CD4-positive, alpha-beta memory T cell (primary cell): ENCODE results near the gene AIFM3. TPM values are rescaled to one million over a fixed set of nuclear protein-coding genes. Genes with fewer than 3 reads are reported as not detected.
A peak's percentile ranks its signal among the peaks of the same experiment; 100 is the strongest.

Experiments used
- CTCF ChIA-PET: fragments of 350-600 bp; sonication (Branson Sonifier 250); formaldehyde crosslinking; loops from one replicate; lab custom pipeline; 2021; ENCODE audit warnings: inconsistent platforms; ENCODE audit not compliant: partially characterized antibody; lab: Charles Lee
- POLR2A ChIA-PET: fragments of 350-600 bp; sonication (Branson Sonifier 250); formaldehyde crosslinking; loops from one replicate; lab custom pipeline; 2021; ENCODE audit not compliant: partially characterized antibody; lab: Charles Lee
- DNase-seq, 5 donors: peaks; one replicate each; pipeline versions ENCODE4 v3.0.0 to v3.0.0-alpha.2; 2020 to 2022; ENCODE audit warnings: mixed read lengths in 1 of 5
- H3K27ac ChIP-seq: one replicate; pipeline ENCODE4 v1.7.0; 2013; ENCODE audit warnings: low read depth, low read length
- H3K27me3 ChIP-seq: 2 replicates; pipeline ENCODE4 v1.7.0; 2013; ENCODE audit warnings: mild to moderate bottlenecking, low read length, moderate library complexity; ENCODE audit not compliant: insufficient read depth
- H3K36me3 ChIP-seq: 2 replicates; pipeline ENCODE4 v1.7.0; 2013; ENCODE audit warnings: mild to moderate bottlenecking, low read length, moderate library complexity; ENCODE audit not compliant: insufficient read depth
- H3K4me1 ChIP-seq: 2 replicates; pipeline ENCODE4 v1.7.0; 2013; ENCODE audit warnings: mild to moderate bottlenecking, low read length, moderate library complexity; ENCODE audit not compliant: insufficient read depth
- H3K4me3 ChIP-seq, 2 donors: one replicate each; pipeline ENCODE4 v1.7.0; 2013; ENCODE audit warnings: low read length in 2 of 2, mild to moderate bottlenecking in 1 of 2
- H3K9me3 ChIP-seq, 2 donors: one replicate each; pipeline ENCODE4 v1.7.0; 2013; ENCODE audit warnings: low read length in 2 of 2, control low read depth in 1 of 2; ENCODE audit not compliant: control insufficient read depth in 1 of 2
- H3K27ac Mint-ChIP-seq, 7 donors: one replicate each; pipeline ENCODE4 v1.8.0; 2020 to 2021; ENCODE audit warnings: mixed read lengths in 7 of 7, mild to moderate bottlenecking in 6 of 7, inconsistent platforms in 3 of 7, moderate library complexity in 3 of 7
- H3K27me3 Mint-ChIP-seq, 2 donors: one replicate each; pipeline ENCODE4 v1.8.0; 2020 to 2021; ENCODE audit warnings: mixed read lengths in 2 of 2
- H3K36me3 Mint-ChIP-seq, 2 donors: one replicate each; pipeline ENCODE4 v1.8.0; 2020 to 2021; ENCODE audit warnings: mixed read lengths in 2 of 2, inconsistent platforms in 1 of 2, mild to moderate bottlenecking in 1 of 2
- H3K4me1 Mint-ChIP-seq, 4 donors: one replicate each; pipeline ENCODE4 v1.8.0; 2020 to 2021; ENCODE audit warnings: mixed read lengths in 4 of 4, mild to moderate bottlenecking in 1 of 4
- H3K4me3 Mint-ChIP-seq, 8 donors: one replicate each; pipeline ENCODE4 v1.8.0; 2020 to 2021; ENCODE audit warnings: mixed read lengths in 8 of 8, mild to moderate bottlenecking in 7 of 8, moderate library complexity in 6 of 8, inconsistent platforms in 3 of 8
- H3K9me3 Mint-ChIP-seq, 8 donors: one replicate each; pipeline ENCODE4 v1.8.0; 2020 to 2021; ENCODE audit warnings: mixed read lengths in 8 of 8, mild to moderate bottlenecking in 5 of 8, inconsistent platforms in 3 of 8, moderate library complexity in 1 of 8
- intact Hi-C: fragments of 100-400 bp; cut with micrococcal nuclease; formaldehyde crosslinking; loops from one replicate; pipeline ENCODE4 v1.15.1; 2023
- polyA plus RNA-seq, 2 donors: library from polyadenylated mRNA; unstranded; fragments of 300-500 nt; fragmentation: Illumina TruSeq; gene quantifications; one replicate each; pipeline ENCODE4 v1.2.3, GENCODE V29; 2021
- total RNA-seq, 2 experiments: library from RNA; stranded (reverse); gene quantifications; one replicate each; pipeline ENCODE4 v1.2.3, GENCODE V29; 2021

AIFM3 gene
- total and polyA plus RNA-seq, 4 experiments from 2014 or later: 0.55 to 1.0 TPM; not detected in 2

DNA sequence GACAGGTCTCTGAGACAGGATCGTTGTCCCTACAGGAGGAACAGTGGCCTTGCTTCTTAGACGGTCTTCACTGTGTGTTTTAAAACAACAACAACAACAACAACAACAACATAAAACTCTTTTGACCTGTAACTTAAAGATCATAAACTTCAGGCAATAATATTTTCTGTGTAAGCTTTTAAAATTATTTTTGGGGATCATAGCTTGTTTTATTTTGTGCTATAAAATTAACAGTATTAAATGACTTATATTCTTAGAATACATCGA, 13.8 kb upstream of the AIFM3 start:
- ChIA-PET POLR2A (no interaction called here), CTCF (interaction anchor here (1.7 kb wide), 1 partner anchor 15 kb away, joined by 4 read pairs; no protein-coding TSS in a partner anchor)
- Mint-ChIP-seq H3K4me1 (peaks cover 8 to 32% (median 17%) of the 10 kb centered on the region in 4 donors), H3K36me3 (peaks cover 38 to 50% of the 10 kb centered on the region in 2 donors), H3K27ac (no peak overlapping the region), H3K27me3 (peaks cover 7 to 9% of the 10 kb centered on the region in 2 donors), H3K4me3 (no peak overlapping the region), H3K9me3 (no peaks in the 10 kb centered on the region)
- Histone ChIP-seq H3K4me1 (peaks cover 27% of the 10 kb centered on the region), H3K9me3 (no peaks in the 10 kb centered on the region), H3K36me3 (peaks cover 48% of the 10 kb centered on the region), H3K27me3 (peaks cover 6% of the 10 kb centered on the region), H3K27ac (no peak overlapping the region), H3K4me3 (no peak overlapping the region)
- DNase-seq: no peak
- intact Hi-C loops: no loop called here

- no peak for DNase-seq
- H3K27ac ChIP-seq: no peak overlapping the region
- Mint-ChIP-seq H3K27me3 (peaks cover 8 to 11% of the 10 kb centered on the region in 2 donors), H3K27ac (peak overlapping the region in 1 of 7 donors; percentile 77), H3K36me3 (peaks cover 38 to 50% of the 10 kb centered on the region in 2 donors), H3K4me1 (peaks cover 7 to 27% (median 14%) of the 10 kb centered on the region in 4 donors), H3K9me3 (no peaks in the 10 kb centered on the region), H3K4me3 (no peak overlapping the region)
- ChIA-PET CTCF (interaction anchor here (1.2 kb wide), 1 partner anchor 149 kb away, joined by 3 read pairs; no protein-coding TSS in a partner anchor), POLR2A (no interaction called here)
- intact Hi-C loops: no loop called here
- peaks cover 7% of the 10 kb centered on the region for H3K27me3 ChIP-seq
- peaks cover 26% of the 10 kb centered on the region for H3K4me1 ChIP-seq
- no peak overlapping the region for H3K4me3 ChIP-seq
- peaks cover 48% of the 10 kb centered on the region for H3K36me3 ChIP-seq
- no peaks in the 10 kb centered on the region for H3K9me3 ChIP-seq
Measured at GRCh38 chr22:20953668-20954500, 13.2 kb upstream of the AIFM3 start.

DNA sequence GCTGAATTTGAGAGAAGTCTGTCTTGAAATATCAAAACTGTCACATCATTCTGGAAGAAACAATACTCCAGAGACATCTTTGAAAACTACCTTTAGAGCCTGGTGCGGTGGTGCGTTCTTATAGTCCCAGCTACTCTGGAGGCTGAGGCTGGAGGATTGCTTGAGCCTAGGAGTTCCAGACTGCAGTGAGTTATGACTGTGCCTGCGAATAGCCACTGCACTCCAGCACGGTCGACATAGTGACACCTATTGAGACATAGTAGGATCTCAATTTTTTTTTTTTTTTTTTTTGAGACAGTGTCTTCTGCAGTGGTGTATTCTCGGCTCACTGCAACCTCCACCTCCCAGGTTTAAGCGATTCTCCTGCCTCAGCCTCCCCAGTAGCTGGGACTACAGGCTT, 11.5 kb upstream of the AIFM3 start:
- peaks cover 37% of the 10 kb centered on the region for H3K36me3 ChIP-seq
- peaks cover 7% of the 10 kb centered on the region for H3K27me3 ChIP-seq
- no peaks in the 10 kb centered on the region for H3K9me3 ChIP-seq
- H3K4me1 Mint-ChIP-seq: peaks cover 0 to 15% (median 5%) of the 10 kb centered on the region in 4 donors
- ChIA-PET POLR2A (no interaction called here), CTCF (no interaction called here)
- H3K27me3 Mint-ChIP-seq: peaks cover 12 to 16% of the 10 kb centered on the region in 2 donors
- H3K4me3 Mint-ChIP-seq: no peak overlapping the region
- H3K27ac Mint-ChIP-seq: no peak overlapping the region
- peaks cover 13% of the 10 kb centered on the region for H3K4me1 ChIP-seq
- no peak for DNase-seq
- peaks cover 27 to 39% of the 10 kb centered on the region in 2 donors for H3K36me3 Mint-ChIP-seq
- H3K9me3 Mint-ChIP-seq: no peaks in the 10 kb centered on the region
- intact Hi-C loops: no loop called here
- H3K27ac ChIP-seq: no peak overlapping the region
- no peak overlapping the region for H3K4me3 ChIP-seq

GRCh38 chr22:20956258-20957101, 10.6 kb upstream of the AIFM3 start:
- peak overlapping the region in 6 of 8 donors; percentile 31 to 69 (median 48) for H3K4me3 Mint-ChIP-seq
- Histone ChIP-seq H3K9me3 (no peaks in the 10 kb centered on the region), H3K36me3 (peaks cover 28% of the 10 kb centered on the region), H3K27me3 (peaks cover 7% of the 10 kb centered on the region), H3K27ac (no peak overlapping the region), H3K4me3 (peak overlapping the region in 1 of 2 donors; percentile 18), H3K4me1 (peaks cover 13% of the 10 kb centered on the region)
- no peak overlapping the region for H3K27ac Mint-ChIP-seq
- H3K4me1 Mint-ChIP-seq: peaks cover 0 to 15% (median 6%) of the 10 kb centered on the region in 4 donors
- ChIA-PET POLR2A (interaction anchor here (1.0 kb wide), 1 partner anchor 44 kb away, joined by 3 read pairs; no protein-coding TSS in a partner anchor), CTCF (no interaction called here)
- intact Hi-C loops: no loop called here
- DNase-seq: no peak
- H3K9me3 Mint-ChIP-seq: no peaks in the 10 kb centered on the region
- peaks cover 12 to 17% of the 10 kb centered on the region in 2 donors for H3K27me3 Mint-ChIP-seq
- H3K36me3 Mint-ChIP-seq: peaks cover 22 to 30% of the 10 kb centered on the region in 2 donors

GRCh38 chr22:20957102-20957682, 9.9 kb upstream of the AIFM3 start:
- ChIA-PET CTCF (interaction anchor here (1.4 to 1.9 kb wide), 2 partner anchors 10 to 25 kb away, joined by 3 to 4 read pairs; partner anchors contain the start of genes AIFM3 and LZTR1), POLR2A (interaction anchor here (1.0 kb wide), 1 partner anchor 44 kb away, joined by 3 read pairs; no protein-coding TSS in a partner anchor)
- Mint-ChIP-seq H3K27ac (peak overlapping the region in 1 of 7 donors; percentile 24), H3K4me1 (peaks cover 1 to 20% (median 9%) of the 10 kb centered on the region in 4 donors), H3K9me3 (no peaks in the 10 kb centered on the region), H3K4me3 (peak overlapping the region in 7 of 8 donors; percentile 6 to 71 (median 50)), H3K27me3 (peaks cover 15 to 20% of the 10 kb centered on the region in 2 donors), H3K36me3 (peaks cover 19 to 22% of the 10 kb centered on the region in 2 donors)
- Histone ChIP-seq H3K27me3 (peaks cover 7% of the 10 kb centered on the region), H3K27ac (no peak overlapping the region), H3K36me3 (peaks cover 20% of the 10 kb centered on the region), H3K4me1 (peaks cover 13% of the 10 kb centered on the region), H3K9me3 (no peaks in the 10 kb centered on the region), H3K4me3 (peak overlapping the region in 1 of 2 donors; percentile 18)
- intact Hi-C loops: no loop called here
- DNase-seq: no peak

- peaks cover 1 to 16% (median 8%) of the 10 kb centered on the region in 4 donors for H3K4me1 Mint-ChIP-seq
- H3K4me1 ChIP-seq: peaks cover 13% of the 10 kb centered on the region
- H3K9me3 Mint-ChIP-seq: no peaks in the 10 kb centered on the region
- intact Hi-C loops: no loop called here
- peak overlapping the region in 1 of 7 donors; percentile 24 for H3K27ac Mint-ChIP-seq
- no peaks in the 10 kb centered on the region for H3K9me3 ChIP-seq
- peak overlapping the region in 7 of 8 donors; percentile 9 to 71 (median 50) for H3K4me3 Mint-ChIP-seq
- ChIA-PET POLR2A (interaction anchor here (1.3 kb wide), 1 partner anchor 16 kb away, joined by 4 read pairs; no protein-coding TSS in a partner anchor), CTCF (interaction anchor here (1.1 to 1.9 kb wide), 4 partner anchors 9 to 24 kb away, joined by 3 to 4 read pairs (median 3); partner anchors contain the start of genes AIFM3 and LZTR1)
- peaks cover 14% of the 10 kb centered on the region for H3K36me3 ChIP-seq
- DNase-seq: no peak
- peaks cover 15 to 20% of the 10 kb centered on the region in 2 donors for H3K27me3 Mint-ChIP-seq
- H3K4me3 ChIP-seq: no peak overlapping the region
- H3K27ac ChIP-seq: no peak overlapping the region
- peaks cover 13 to 16% of the 10 kb centered on the region in 2 donors for H3K36me3 Mint-ChIP-seq
- H3K27me3 ChIP-seq: peaks cover 7% of the 10 kb centered on the region
Measured at GRCh38 chr22:20957683-20958431, 9.2 kb upstream of the AIFM3 start.
